Glomerular visceral epithelial cell (primary cell): Measurements from ENCODE around the gene RRAS.

ENCODE experiments used
- DNase-seq: peaks from one replicate; pipeline ENCODE4 v3.0.0-alpha.2; 2016; ENCODE audit errors: extremely low spot score

Gene RRAS

GRCh38 chr19:49594993-49595818 lies 44.7 kb downstream of the RRAS start:
- DNase-seq: no peak

GRCh38 chr19:49594157-49594992 lies 45.6 kb downstream of the RRAS start:
- no peak for DNase-seq

GRCh38 chr19:49593233-49594113 lies 46.5 kb downstream of the RRAS start:
- peak; percentile 93 for DNase-seq

DNA sequence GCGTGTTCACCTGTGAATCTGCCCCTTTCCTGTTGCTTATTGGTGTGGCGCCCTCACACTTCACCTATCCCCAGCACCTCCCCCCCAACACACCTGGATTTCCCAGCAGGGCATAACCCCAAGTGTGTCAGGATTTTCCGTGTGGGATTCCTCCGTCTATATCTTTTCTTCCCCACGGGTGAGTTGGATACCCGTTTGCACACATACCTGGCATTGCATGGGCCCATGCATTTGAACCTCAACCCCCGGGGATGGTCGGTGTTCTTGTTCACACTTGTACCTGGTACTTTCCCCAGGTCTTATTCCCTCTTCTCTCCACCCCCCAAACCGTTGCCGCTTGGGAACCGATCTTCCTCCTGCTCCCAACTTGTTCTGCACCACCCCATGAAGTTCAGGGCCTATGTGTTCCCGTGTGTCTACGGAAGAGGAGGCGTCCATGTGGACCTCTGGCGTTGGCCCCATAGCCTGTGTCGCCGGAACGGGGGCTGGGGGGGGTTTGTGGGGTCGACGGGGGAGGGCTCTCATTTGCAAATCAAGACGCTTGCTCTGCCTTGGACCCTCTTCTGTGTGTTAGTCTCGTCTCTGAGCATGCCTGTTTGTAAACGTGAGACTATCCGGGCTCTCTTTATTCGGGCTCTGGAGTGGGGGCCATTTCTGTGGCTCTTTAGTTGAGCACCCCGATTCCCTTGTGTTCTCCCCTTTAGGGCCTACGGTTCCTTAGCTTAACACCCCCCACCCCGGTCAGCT lies 47.3 kb downstream of the RRAS start:
- DNase-seq: peak; percentile 30

DNA sequence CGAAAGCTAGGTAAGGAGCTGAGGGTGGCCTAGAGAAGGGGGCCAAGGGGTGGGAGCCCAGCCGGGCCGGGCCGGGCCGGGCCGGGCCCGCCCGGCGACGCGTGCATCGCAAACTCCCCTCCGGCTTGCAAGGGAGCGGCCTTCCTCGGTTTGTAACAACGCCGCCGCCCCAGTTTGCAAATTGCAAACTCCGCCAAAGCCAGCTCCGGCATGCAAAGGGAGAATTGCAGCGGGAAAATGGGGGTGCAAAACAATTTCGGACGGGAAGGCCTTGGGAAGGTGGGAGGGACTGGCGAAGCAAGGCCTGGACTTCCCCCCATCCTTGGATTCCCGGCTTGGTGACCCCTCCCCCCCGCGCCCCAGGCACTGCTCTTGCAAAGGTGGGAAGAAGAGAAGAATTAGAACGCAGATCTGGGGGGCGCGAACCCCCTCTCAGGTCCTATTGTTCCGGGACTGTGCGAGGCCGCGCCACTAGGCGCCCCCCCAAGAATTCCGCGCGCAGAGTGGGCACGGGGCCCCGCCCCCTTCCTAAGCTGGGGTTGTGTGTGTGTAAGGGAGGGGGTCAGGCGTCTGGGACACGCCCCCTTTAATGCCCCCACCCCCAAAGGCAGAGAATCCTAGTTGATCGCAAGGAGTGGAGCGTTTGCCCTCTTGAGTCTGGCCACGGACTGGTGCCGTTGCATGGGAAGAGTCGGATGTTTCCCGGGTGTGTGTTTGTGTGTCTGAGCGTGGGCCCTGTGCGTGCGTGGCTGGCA lies 48.0 kb downstream of the RRAS start:
- DNase-seq: peak; percentile 65

GRCh38 chr19:49590971-49591730 lies 48.8 kb downstream of the RRAS start, which contains the start of gene PRR12:
TSS of gene PRR12 (plus strand) at chr19:49591182. CDS start at chr19:49591655, 473 bp downstream.
- peak; percentile 85 for DNase-seq

- peak; percentile 99 for DNase-seq
Measured at GRCh38 chr19:49590071-49590970, 49.6 kb downstream of the RRAS start.

DNA sequence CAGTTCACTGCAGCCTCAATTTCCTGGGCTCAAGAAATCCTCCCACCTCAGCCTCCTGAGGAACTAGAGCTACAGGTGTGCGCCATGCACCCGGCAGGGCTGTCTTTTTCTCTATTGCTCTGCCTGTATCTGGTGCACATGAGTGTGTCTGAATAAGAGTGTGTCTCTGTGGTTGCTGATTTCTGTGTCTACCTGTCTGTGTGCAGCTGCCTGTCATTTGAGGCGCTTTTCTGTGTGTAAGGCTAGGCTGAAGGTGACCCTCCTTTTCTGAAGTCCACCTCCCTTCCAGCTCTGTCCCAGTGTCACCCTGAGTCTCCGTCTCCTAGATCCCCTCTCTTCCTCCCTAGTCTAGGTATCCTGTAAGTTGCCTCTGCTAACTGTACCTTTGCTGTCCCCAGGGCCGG lies 50.4 kb downstream of the RRAS start:
- DNase-seq: no peak

DNA sequence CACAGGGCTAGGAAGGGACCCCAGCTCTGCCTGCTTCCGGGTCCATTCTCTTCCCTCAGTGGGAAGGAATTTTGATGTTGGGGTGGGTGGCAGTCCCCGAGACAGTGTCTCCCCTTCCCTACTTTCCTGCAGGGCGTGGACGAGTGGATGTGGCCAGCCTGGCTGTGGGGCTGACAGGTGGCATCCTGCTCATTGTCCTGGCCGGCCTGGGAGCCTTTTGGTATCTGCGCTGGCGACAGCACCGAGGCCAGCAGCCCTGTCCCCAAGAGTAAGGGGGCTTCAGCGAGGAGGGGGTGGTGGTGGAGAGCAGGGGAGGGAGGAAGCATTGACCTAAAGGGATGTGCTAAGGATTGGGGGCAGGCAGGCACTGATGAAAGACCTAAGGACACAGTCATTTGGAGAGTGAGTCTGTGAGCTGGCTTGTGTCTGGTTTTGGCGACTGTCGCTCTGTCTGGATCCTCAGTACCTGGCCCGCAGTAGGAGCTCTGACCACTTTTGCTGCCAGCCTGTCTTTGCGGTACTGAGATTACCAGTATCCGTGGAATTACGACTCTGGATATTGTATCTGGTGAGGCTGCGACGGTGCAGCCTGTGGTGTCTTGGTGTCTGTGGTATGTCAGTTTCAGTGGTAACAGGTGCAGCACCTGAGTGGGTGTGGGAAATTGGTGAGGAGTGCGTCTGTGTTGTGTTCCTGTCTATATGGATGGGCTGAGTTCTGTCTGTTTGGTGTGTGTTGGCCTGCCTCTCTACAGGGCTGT lies 51.4 kb downstream of the RRAS start:
- DNase-seq: no peak

DNA sequence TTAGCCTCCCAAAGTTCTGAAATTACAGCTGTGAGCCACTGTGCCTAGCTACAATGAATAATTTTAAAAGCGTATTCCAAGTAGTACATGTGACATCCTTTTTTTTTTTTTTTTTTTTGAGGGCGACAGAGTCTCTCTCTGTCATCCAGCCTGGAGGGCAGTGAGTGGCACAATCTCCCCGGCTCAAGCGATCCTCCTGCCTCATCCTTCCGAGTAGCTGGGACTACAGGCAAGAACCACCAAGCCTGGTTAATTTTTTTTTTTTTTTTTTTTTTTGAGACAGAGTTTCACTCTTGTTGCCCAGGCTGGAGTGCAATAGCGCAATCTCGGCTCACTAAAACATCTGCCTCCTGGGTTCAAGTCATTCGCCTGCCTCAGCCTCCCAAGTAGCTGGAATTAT lies 52.7 kb downstream of the RRAS start:
- DNase-seq: no peak
